Astrocyte (in vitro differentiated cells and primary cell): ENCODE data around the gene MEI4.

Experiments used
- EZH2 ChIP-seq: IDR thresholded peaks from 2 replicates; pipeline ENCODE4 v1.6.1; 2012; ENCODE audit warnings: mild to moderate bottlenecking, low read length, inconsistent platforms; ENCODE audit not compliant: insufficient read depth
- TF ChIP-seq, protein P1 (sequence below): IDR thresholded peaks from 2 replicates; pipeline ENCODE4 v1.5.1; 2011; ENCODE audit warnings: low read depth, mild to moderate bottlenecking, inconsistent platforms, low read length, moderate library complexity; ENCODE audit not compliant: insufficient read depth

GRCh38 chr6:77834591-77834996 is 181.8 kb downstream of the MEI4 start:
- TF ChIP-seq, protein P1, sequence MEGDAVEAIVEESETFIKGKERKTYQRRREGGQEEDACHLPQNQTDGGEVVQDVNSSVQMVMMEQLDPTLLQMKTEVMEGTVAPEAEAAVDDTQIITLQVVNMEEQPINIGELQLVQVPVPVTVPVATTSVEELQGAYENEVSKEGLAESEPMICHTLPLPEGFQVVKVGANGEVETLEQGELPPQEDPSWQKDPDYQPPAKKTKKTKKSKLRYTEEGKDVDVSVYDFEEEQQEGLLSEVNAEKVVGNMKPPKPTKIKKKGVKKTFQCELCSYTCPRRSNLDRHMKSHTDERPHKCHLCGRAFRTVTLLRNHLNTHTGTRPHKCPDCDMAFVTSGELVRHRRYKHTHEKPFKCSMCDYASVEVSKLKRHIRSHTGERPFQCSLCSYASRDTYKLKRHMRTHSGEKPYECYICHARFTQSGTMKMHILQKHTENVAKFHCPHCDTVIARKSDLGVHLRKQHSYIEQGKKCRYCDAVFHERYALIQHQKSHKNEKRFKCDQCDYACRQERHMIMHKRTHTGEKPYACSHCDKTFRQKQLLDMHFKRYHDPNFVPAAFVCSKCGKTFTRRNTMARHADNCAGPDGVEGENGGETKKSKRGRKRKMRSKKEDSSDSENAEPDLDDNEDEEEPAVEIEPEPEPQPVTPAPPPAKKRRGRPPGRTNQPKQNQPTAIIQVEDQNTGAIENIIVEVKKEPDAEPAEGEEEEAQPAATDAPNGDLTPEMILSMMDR = no peak
- no peak for TF ChIP-seq EZH2
